GM23338 (cell line): ENCODE results near the gene GPC6. TPM values are rescaled to one million over a fixed set of nuclear protein-coding genes. Genes with fewer than 3 reads are reported as not detected.

ENCODE experiments used
- ATAC-seq: fragments of 200-7000 bp; cut with Tn5 transposase; 3 replicates; pipeline ENCODE4 v1.9.1; 2020
- DNase-seq: peaks from one replicate; pipeline ENCODE4 v3.0.0-alpha.2; 2015; ENCODE audit warnings: low spot score
- H2AFZ ChIP-seq: fragments of 200-600 bp; sonication (generic); 2 replicates; pipeline ENCODE4 v1.8.0; 2016; ENCODE audit warnings: antibody characterized with exemption, mild to moderate bottlenecking, moderate library complexity
- H3F3A ChIP-seq: fragments of 200-600 bp; sonication (generic); replicated peaks from 2 replicates; pipeline ENCODE4 v1.8.0; 2017; ENCODE audit warnings: antibody characterized with exemption, mixed run types, low read depth
- H3K27ac ChIP-seq: fragments of 200-600 bp; sonication (generic); 2 replicates; pipeline ENCODE4 v1.6.1; 2016; ENCODE audit warnings: low read depth
- H3K27me3 ChIP-seq: fragments of 200-600 bp; sonication (generic); 2 replicates; pipeline ENCODE4 v1.8.0; 2016; ENCODE audit warnings: mild to moderate bottlenecking, mixed run types, moderate library complexity; ENCODE audit not compliant: insufficient read depth
- H3K36me3 ChIP-seq: fragments of 200-600 bp; sonication (generic); 2 replicates; pipeline ENCODE4 v1.8.0; 2016; ENCODE audit warnings: mild to moderate bottlenecking; ENCODE audit not compliant: insufficient read depth
- H3K4me1 ChIP-seq: fragments of 200-600 bp; sonication (generic); 2 replicates; pipeline ENCODE4 v1.8.0; 2016; ENCODE audit warnings: mild to moderate bottlenecking, moderate library complexity; ENCODE audit not compliant: insufficient read depth
- H3K4me2 ChIP-seq: fragments of 200-600 bp; sonication (generic); 2 replicates; pipeline ENCODE4 v1.7.1; 2017; ENCODE audit warnings: mixed run types
- H3K4me3 ChIP-seq: fragments of 200-600 bp; sonication (generic); 2 replicates; pipeline ENCODE4 v1.6.1; 2016; ENCODE audit warnings: mixed run types
- H3K79me2 ChIP-seq: fragments of 200-600 bp; sonication (generic); replicated peaks from 2 replicates; pipeline ENCODE4 v1.8.0; 2017; ENCODE audit warnings: mild to moderate bottlenecking; ENCODE audit not compliant: insufficient read depth
- H3K9me2 ChIP-seq: fragments of 200-600 bp; sonication (generic); 2 replicates; pipeline ENCODE4 v1.8.0; 2017; ENCODE audit not compliant: insufficient read depth
- H4K20me1 ChIP-seq: fragments of 200-600 bp; sonication (generic); replicated peaks from 2 replicates; pipeline ENCODE4 v1.8.0; 2017; ENCODE audit warnings: mild to moderate bottlenecking; ENCODE audit not compliant: insufficient read depth
- H3K27ac Mint-ChIP-seq: 2 replicates; pipeline ENCODE4 v1.8.0; 2020; ENCODE audit warnings: inconsistent platforms, mild to moderate bottlenecking, moderate library complexity, mixed read lengths
- H3K27me3 Mint-ChIP-seq: 3 replicates; pipeline ENCODE4 v1.8.0; 2022; ENCODE audit warnings: low read depth, mild to moderate bottlenecking, moderate library complexity, mixed read lengths, inconsistent platforms; ENCODE audit not compliant: insufficient read depth, poor library complexity
- H3K36me3 Mint-ChIP-seq: 3 replicates; pipeline ENCODE4 v1.8.0; 2021; ENCODE audit warnings: low read depth, mild to moderate bottlenecking, inconsistent platforms, moderate library complexity, mixed read lengths
- H3K4me1 Mint-ChIP-seq: 3 replicates; pipeline ENCODE4 v1.8.0; 2020; ENCODE audit warnings: mild to moderate bottlenecking, inconsistent platforms, mixed read lengths
- H3K4me3 Mint-ChIP-seq: 3 replicates; pipeline ENCODE4 v1.8.0; 2021; ENCODE audit warnings: moderate library complexity, mild to moderate bottlenecking, inconsistent platforms, mixed read lengths
- H3K9me3 Mint-ChIP-seq: 3 replicates; pipeline ENCODE4 v1.8.0; 2020; ENCODE audit warnings: moderate library complexity, mild to moderate bottlenecking, inconsistent platforms, mixed read lengths
- EZH2 ChIP-seq: fragments of 200-600 bp; sonication (generic); IDR thresholded peaks from one replicate; pipeline ENCODE4 v1.8.0; 2017; ENCODE audit warnings: antibody characterized with exemption, mild to moderate bottlenecking, low read depth; ENCODE audit not compliant: unreplicated experiment
- JUNB ChIP-seq: IDR thresholded peaks from one replicate; pipeline ENCODE4 v1.6.1; 2016; ENCODE audit warnings: antibody characterized with exemption; ENCODE audit not compliant: unreplicated experiment
- STAT1 ChIP-seq: IDR thresholded peaks from one replicate; pipeline ENCODE4 v1.6.1; 2016; ENCODE audit warnings: antibody characterized with exemption; ENCODE audit not compliant: unreplicated experiment
- ZNF331 ChIP-seq: fragments of 250-450 bp; sonication (Bioruptor Pico); IDR thresholded peaks from 2 replicates; pipeline ENCODE4 v1.5.0; 2020; ENCODE audit warnings: low read depth, mild to moderate bottlenecking, moderate library complexity
- polyA plus RNA-seq: library from polyadenylated mRNA; unstranded; fragments of >200 nt; fragmentation: Nextera tagmentation; extraction: Ambion mirVana; gene quantifications from 2 replicates; pipeline ENCODE4 v1.2.1, GENCODE V29; 2016
- total RNA-seq: library from RNA; depleted of rRNA; stranded (reverse); fragments of >200 nt; shearing (Covaris generic); gene quantifications from 2 replicates; pipeline ENCODE4 v1.2.3, GENCODE V29; 2014
- TF ChIP-seq, protein P1 (sequence below): IDR thresholded peaks from one replicate; pipeline ENCODE4 v1.6.1; 2018; ENCODE audit warnings: antibody characterized with exemption; ENCODE audit not compliant: unreplicated experiment
- TF ChIP-seq, protein P2 (sequence below): IDR thresholded peaks from 2 replicates; pipeline ENCODE4 v1.6.1; 2016; ENCODE audit warnings: antibody characterized with exemption
- TF ChIP-seq, protein P3 (sequence below), 2 experiments: fragments of 200-600 bp in 1 of 2; sonication (generic) in 1 of 2; conservative IDR thresholded peaks; 2 replicates each; pipeline versions ENCODE4 v1.5.1 to v1.6.1; 2016 to 2017; ENCODE audit warnings: antibody characterized with exemption in 2 of 2, low read depth in 2 of 2, mild to moderate bottlenecking in 2 of 2, moderate library complexity in 1 of 2
- TF ChIP-seq, protein P4 (sequence below): fragments of 250-450 bp; sonication (Bioruptor Pico); IDR thresholded peaks from 2 replicates; pipeline ENCODE4 v1.5.0; 2020; ENCODE audit warnings: mild to moderate bottlenecking, moderate library complexity

GPC6 gene
- total and polyA plus RNA-seq, 2 experiments from 2014 or later: 6.4 to 28.6 TPM

DNA sequence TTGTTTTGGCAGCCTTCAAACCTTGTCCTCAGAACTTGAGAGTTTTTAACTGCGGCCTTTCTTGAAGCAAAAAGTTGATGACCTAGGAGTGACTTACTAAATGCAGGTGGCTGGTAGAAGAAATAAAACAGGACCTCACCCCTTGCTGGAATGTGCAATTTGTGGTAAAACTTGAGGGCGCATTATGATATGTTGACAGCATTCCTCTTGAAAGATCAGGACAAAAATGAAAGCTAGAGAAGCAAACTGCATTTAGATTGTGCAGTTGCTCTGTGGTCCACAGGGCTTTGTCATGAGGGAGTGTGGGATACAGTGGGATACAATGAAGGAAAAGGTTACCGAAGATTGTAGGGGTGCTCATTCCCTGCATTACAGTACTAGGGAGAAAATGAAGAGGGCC, 504.2 kb downstream of the GPC6 start (continued):
- TF ChIP-seq, protein P1, sequence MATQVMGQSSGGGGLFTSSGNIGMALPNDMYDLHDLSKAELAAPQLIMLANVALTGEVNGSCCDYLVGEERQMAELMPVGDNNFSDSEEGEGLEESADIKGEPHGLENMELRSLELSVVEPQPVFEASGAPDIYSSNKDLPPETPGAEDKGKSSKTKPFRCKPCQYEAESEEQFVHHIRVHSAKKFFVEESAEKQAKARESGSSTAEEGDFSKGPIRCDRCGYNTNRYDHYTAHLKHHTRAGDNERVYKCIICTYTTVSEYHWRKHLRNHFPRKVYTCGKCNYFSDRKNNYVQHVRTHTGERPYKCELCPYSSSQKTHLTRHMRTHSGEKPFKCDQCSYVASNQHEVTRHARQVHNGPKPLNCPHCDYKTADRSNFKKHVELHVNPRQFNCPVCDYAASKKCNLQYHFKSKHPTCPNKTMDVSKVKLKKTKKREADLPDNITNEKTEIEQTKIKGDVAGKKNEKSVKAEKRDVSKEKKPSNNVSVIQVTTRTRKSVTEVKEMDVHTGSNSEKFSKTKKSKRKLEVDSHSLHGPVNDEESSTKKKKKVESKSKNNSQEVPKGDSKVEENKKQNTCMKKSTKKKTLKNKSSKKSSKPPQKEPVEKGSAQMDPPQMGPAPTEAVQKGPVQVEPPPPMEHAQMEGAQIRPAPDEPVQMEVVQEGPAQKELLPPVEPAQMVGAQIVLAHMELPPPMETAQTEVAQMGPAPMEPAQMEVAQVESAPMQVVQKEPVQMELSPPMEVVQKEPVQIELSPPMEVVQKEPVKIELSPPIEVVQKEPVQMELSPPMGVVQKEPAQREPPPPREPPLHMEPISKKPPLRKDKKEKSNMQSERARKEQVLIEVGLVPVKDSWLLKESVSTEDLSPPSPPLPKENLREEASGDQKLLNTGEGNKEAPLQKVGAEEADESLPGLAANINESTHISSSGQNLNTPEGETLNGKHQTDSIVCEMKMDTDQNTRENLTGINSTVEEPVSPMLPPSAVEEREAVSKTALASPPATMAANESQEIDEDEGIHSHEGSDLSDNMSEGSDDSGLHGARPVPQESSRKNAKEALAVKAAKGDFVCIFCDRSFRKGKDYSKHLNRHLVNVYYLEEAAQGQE: no peak
- TF ChIP-seq JUNB (no peak), STAT1 (no peak), ZNF331 (CRISPR knock-in tag) (no peak)

DNA sequence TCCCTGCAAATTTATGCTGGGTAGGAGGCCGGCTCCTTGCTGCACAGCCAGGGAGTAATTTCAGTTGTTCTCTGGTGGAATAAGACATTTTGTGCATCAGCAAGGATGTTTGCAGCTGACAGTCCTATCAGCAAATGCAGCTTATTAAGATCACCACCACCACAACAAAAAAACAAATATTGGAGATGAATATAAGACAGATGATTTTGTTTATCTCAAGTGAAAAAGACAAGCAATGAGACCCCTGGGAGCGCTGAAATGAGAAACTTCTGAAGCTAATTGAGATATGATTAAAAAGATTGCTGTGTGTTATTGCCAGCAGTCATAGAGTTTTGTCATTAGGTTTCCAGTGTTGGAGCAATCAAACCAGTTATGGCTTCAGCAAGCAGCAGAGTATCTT, 505.6 kb downstream of the GPC6 start:
- Mint-ChIP-seq H3K4me1 (peaks cover 6% of the 10 kb centered on the region), H3K27ac (no peak overlapping the region), H3K4me3 (no peak overlapping the region), H3K27me3 (peaks cover 6% of the 10 kb centered on the region), H3K36me3 (no peaks in the 10 kb centered on the region), H3K9me3 (no peaks in the 10 kb centered on the region; the same call in 2 of the 3 replicates)
- H3K27me3 ChIP-seq: no peaks in the 10 kb centered on the region
- H3K79me2 ChIP-seq: no peaks in the 10 kb centered on the region
- no peak overlapping the region for H3K4me3 ChIP-seq
- H3K4me2 ChIP-seq: no peak overlapping the region
- no peaks in the 10 kb centered on the region for H3K36me3 ChIP-seq
- H3K4me1 ChIP-seq: no peaks in the 10 kb centered on the region
- no peaks in the 10 kb centered on the region for H3F3A ChIP-seq
- no peak overlapping the region for H2AFZ ChIP-seq
- no peak for DNase-seq
- H4K20me1 ChIP-seq: no peaks in the 10 kb centered on the region
- ATAC-seq: no peak
- no peak overlapping the region for H3K27ac ChIP-seq
- H3K9me2 ChIP-seq: no peaks in the 10 kb centered on the region
- TF ChIP-seq, protein P1: no peak
- TF ChIP-seq, protein P2, sequence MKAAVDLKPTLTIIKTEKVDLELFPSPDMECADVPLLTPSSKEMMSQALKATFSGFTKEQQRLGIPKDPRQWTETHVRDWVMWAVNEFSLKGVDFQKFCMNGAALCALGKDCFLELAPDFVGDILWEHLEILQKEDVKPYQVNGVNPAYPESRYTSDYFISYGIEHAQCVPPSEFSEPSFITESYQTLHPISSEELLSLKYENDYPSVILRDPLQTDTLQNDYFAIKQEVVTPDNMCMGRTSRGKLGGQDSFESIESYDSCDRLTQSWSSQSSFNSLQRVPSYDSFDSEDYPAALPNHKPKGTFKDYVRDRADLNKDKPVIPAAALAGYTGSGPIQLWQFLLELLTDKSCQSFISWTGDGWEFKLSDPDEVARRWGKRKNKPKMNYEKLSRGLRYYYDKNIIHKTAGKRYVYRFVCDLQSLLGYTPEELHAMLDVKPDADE: no peak
- no peak for TF ChIP-seq STAT1
- TF ChIP-seq, protein P3, sequence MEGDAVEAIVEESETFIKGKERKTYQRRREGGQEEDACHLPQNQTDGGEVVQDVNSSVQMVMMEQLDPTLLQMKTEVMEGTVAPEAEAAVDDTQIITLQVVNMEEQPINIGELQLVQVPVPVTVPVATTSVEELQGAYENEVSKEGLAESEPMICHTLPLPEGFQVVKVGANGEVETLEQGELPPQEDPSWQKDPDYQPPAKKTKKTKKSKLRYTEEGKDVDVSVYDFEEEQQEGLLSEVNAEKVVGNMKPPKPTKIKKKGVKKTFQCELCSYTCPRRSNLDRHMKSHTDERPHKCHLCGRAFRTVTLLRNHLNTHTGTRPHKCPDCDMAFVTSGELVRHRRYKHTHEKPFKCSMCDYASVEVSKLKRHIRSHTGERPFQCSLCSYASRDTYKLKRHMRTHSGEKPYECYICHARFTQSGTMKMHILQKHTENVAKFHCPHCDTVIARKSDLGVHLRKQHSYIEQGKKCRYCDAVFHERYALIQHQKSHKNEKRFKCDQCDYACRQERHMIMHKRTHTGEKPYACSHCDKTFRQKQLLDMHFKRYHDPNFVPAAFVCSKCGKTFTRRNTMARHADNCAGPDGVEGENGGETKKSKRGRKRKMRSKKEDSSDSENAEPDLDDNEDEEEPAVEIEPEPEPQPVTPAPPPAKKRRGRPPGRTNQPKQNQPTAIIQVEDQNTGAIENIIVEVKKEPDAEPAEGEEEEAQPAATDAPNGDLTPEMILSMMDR (conservative IDR thresholded peaks at IDR 0.05; ENCODE audit: low read depth in 2 of 2): no peak
- TF ChIP-seq EZH2: no peak
- TF ChIP-seq, protein P4, sequence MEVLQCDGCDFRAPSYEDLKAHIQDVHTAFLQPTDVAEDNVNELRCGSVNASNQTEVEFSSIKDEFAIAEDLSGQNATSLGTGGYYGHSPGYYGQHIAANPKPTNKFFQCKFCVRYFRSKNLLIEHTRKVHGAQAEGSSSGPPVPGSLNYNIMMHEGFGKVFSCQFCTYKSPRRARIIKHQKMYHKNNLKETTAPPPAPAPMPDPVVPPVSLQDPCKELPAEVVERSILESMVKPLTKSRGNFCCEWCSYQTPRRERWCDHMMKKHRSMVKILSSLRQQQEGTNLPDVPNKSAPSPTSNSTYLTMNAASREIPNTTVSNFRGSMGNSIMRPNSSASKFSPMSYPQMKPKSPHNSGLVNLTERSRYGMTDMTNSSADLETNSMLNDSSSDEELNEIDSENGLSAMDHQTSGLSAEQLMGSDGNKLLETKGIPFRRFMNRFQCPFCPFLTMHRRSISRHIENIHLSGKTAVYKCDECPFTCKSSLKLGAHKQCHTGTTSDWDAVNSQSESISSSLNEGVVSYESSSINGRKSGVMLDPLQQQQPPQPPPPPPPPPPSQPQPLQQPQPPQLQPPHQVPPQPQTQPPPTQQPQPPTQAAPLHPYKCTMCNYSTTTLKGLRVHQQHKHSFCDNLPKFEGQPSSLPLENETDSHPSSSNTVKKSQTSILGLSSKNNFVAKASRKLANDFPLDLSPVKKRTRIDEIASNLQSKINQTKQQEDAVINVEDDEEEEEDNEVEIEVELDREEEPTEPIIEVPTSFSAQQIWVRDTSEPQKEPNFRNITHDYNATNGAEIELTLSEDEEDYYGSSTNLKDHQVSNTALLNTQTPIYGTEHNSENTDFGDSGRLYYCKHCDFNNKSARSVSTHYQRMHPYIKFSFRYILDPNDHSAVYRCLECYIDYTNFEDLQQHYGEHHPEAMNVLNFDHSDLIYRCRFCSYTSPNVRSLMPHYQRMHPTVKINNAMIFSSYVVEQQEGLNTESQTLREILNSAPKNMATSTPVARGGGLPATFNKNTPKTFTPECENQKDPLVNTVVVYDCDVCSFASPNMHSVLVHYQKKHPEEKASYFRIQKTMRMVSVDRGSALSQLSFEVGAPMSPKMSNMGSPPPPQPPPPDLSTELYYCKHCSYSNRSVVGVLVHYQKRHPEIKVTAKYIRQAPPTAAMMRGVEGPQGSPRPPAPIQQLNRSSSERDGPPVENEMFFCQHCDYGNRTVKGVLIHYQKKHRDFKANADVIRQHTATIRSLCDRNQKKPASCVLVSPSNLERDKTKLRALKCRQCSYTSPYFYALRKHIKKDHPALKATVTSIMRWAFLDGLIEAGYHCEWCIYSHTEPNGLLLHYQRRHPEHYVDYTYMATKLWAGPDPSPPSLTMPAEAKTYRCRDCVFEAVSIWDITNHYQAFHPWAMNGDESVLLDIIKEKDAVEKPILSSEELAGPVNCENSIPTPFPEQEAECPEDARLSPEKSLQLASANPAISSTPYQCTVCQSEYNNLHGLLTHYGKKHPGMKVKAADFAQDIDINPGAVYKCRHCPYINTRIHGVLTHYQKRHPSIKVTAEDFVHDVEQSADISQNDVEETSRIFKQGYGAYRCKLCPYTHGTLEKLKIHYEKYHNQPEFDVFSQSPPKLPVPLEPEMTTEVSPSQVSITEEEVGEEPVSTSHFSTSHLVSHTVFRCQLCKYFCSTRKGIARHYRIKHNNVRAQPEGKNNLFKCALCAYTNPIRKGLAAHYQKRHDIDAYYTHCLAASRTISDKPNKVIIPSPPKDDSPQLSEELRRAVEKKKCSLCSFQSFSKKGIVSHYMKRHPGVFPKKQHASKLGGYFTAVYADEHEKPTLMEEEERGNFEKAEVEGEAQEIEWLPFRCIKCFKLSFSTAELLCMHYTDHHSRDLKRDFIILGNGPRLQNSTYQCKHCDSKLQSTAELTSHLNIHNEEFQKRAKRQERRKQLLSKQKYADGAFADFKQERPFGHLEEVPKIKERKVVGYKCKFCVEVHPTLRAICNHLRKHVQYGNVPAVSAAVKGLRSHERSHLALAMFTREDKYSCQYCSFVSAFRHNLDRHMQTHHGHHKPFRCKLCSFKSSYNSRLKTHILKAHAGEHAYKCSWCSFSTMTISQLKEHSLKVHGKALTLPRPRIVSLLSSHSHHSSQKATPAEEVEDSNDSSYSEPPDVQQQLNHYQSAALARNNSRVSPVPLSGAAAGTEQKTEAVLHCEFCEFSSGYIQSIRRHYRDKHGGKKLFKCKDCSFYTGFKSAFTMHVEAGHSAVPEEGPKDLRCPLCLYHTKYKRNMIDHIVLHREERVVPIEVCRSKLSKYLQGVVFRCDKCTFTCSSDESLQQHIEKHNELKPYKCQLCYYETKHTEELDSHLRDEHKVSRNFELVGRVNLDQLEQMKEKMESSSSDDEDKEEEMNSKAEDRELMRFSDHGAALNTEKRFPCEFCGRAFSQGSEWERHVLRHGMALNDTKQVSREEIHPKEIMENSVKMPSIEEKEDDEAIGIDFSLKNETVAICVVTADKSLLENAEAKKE (CRISPR knock-in tag): no peak
